HG03565 (cell line): ENCODE data around the gene OCEL1.
"Not testable (repeated sequence)": the region's sequence is repeated elsewhere in the genome, so short reads cannot be mapped to it uniquely, and the experiment has no call there.

ENCODE experiments used
- ATAC-seq: cut with Tn5 transposase; IDR thresholded peaks from one replicate; pipeline ENCODE4 v1.9.1; 2021; ENCODE audit warnings: mild to moderate bottlenecking, moderate library complexity; ENCODE audit not compliant: unreplicated experiment

Gene OCEL1, protein sequence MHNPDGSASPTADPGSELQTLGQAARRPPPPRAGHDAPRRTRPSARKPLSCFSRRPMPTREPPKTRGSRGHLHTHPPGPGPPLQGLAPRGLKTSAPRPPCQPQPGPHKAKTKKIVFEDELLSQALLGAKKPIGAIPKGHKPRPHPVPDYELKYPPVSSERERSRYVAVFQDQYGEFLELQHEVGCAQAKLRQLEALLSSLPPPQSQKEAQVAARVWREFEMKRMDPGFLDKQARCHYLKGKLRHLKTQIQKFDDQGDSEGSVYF

GRCh38 chr19:17226002-17226933 is at the start of gene OCEL1:
OCEL1 (plus strand) TSS chr19:17226226; CDS start chr19:17226248, 22 bp downstream.
- ATAC-seq = peak; percentile 89

DNA sequence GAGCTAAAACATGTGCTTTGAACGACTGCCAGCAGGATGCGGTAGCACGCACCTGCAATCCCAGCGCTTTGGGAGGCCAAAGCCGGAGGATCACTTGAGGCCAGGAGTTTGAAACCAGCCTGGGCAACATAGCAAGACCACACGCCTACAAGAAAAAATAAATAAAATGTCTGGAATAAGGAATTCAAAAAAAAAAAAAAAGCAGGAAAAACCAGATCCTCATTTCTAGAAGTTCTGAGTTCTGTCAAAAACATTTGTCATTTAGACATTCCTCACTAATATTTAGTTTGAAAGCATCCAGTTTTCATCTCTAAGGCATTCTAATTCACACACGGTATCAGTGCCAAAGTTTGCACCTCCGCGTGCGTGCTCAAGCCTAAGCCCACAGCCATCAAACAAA is 47.7 kb upstream of the OCEL1 start:
- ATAC-seq = no peak

DNA sequence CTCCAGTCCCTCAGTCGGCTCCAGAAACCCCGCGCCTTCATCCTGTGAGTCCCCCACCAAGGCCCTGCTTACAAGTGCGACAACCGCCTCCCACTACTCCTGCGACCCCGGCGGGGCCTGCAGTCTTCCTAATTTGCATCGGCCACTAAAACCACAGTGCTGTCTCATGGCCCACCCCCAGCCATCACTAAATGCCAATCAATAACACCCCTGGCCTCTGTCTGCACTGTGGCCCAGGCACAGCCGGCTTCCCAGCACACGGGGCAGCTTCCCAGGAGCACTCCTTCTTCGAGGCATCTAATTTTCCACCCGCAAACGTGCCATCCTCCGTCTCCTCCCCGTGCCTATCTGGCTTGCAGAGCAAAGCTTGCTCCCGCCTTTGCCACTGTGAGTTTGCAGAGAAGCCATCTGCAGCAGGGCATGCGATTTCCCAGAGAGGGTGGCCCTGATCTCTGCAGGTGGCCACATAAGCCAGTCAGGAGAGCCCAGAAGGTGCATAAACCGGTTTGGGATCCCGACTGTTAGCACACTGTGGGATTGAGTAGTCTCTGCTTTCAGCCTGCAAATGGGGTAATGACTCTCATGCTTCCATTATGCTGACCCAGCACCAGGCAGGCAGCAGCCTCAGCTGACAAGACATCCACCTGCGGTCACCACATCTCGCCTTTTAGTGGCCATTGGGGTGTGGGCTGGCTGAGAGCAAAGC is 44.9 kb upstream of the OCEL1 start:
- ATAC-seq = no peak

DNA sequence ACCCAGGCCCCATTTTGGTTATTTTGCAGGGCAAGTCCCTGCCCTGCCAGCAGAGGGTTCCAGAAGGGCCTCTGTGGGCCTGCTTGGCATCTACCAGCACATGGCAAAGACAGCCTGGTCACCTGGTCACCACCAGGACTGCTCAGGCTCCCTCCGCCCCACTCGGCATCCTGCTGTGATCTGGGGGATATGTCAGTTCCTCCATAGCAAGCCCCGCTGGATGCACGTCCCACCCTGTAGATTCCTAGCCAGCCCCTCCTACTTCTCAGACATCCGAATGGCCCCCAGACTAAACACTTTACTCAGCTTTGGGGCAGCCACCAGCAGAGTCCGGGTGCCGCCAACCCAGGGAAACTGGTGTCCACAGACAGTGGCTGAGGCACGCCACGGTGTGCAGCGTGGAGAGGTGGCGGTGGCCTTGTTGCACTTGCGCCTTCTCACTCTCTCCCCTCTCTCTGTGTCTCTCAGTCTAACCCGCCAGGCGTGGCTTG is 42.7 kb upstream of the OCEL1 start:
- ATAC-seq = no peak

DNA sequence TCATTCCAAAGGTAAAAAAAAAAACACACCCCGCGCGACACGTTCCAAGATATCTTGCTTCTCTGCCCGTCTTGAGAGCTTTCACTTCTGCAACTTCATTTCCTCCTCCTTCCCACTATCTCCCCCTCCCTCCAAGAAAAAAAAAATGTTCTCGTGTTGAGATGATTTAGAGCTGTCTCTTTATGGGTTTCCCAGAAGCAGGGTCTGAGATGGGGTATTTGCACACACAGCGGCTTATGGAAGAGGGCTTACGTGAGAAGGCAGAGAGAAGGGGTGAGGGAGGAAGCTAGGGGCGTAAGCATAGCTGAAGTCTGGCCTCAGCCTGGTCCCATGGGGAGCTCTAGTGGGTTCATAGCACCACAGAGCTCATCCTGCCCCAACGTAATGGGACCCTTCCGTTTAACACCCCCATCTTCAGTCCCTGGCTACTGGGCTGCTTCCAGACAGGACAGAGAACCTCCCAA is 42.1 kb upstream of the OCEL1 start:
- ATAC-seq = no peak

DNA sequence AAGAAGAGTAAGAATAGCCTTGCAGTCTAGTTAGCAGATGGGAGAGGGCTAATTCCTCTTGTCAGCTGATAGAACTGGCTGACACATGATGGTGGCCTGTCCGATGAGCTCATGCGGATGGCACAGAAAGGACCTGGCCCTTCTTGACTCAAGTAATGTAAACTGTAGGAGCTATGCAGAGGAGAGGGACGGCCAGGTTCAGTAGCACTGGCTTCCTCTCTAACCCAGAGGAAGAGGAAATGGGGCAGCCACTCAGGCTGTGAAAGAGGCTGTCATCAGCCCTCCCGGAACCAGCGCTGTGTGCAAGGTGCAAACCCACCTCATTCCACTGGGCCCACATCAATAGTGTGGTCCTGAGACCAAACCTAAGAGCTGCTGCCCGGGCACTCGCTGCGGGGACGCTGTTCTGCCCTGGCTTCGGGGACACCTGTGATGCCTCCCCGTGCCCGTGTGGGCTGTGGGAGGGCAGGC is 41.6 kb upstream of the OCEL1 start:
- no peak for ATAC-seq

DNA sequence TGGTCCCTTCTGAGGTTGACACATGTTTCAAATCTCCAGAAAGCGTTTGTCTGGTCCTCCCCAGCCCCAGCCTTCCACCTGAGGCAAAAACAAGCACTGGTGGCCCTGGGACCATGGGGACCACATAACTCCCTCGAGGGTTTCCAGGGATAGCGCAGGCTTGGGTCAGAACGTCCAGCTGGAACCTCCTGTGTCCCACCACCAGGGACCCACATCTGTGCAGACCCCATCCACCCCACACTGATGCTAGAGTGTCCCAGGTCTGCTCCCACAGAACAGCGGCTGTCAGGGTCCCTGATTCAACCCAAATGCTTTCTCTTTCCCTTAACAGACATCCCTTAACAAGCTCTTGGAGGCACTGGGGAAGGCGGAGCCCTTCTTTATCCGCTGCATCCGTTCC is 40.4 kb upstream of the OCEL1 start:
- ATAC-seq = no peak

DNA sequence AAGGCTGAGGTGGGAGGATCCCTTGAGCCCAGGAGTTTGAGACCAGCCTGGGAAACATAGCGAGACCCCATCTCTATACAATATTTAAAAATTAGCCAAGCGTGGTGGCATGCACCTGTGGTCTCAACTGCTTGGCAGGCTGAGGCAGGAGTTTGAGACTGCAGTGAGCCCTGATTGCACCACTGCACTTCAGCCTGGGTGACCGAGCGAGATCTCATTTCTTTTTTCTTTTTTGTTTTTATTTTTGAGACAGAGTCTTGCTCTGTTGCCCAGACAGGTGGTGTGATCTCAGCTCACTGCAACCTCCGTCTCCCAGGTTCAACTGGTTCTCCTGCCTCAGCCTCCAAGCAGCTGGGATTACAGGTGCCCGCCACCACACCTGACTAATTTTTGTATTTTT is 34.3 kb upstream of the OCEL1 start:
- not testable (repeated sequence) for ATAC-seq

- no peak for ATAC-seq
Observed at GRCh38 chr19:17192751-17193150, 33.3 kb upstream of the OCEL1 start.

GRCh38 chr19:17194608-17195007 is 31.4 kb upstream of the OCEL1 start:
- ATAC-seq = no peak

DNA sequence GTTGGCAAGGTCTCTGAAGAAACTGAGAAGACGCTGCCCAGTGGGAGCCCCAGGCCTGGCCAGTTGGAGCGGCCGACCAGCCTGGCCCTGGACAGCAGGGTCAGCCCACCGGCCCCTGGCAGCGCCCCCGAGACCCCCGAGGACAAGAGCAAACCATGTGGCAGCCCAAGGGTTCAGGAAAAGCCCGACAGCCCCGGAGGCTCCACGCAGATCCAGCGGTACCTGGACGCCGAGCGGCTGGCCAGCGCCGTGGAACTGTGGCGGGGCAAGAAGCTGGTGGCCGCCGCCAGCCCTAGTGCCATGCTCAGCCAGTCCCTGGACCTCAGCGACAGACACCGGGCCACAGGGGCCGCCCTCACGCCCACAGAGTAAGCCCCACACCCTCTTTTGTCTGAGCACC is 30.9 kb upstream of the OCEL1 start:
- ATAC-seq = no peak

DNA sequence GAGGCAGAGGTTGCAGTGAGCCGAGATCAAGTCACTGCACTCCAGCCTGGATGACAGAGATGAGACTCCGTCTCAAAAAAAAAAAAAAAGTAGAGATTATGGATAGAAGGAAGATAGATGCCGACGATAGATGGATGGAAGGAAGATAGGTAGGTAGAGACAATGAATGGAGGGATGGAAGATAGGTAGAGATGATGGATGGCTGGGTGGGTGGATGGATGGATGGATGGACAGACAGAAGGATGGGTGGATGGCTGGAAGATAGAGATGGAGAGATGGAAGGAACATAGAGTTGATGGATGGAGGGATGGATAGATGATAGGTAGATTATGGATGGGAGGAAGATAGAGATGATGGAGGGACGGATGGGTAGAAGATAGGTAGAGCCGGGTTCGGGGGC is 29.4 kb upstream of the OCEL1 start:
- ATAC-seq = no peak

DNA sequence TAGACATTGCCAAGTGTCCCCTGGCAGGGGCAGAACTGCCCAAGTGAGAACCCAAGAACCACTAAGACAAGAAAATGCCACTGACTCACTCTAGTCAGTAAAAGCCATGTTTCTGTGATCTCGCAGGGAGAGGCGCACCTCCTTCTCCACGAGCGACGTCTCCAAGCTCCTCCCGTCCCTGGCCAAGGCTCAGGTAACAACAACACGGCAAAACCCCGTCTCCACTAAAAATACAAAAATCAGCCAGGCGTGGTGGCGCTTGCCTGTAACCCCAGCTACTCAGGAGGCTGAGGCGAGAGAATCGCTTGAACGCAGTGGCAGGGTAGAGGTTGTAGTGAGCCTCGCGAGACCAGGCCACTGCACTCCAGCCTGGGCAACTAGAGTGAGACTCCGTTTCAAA is 28.4 kb upstream of the OCEL1 start:
- no peak for ATAC-seq

DNA sequence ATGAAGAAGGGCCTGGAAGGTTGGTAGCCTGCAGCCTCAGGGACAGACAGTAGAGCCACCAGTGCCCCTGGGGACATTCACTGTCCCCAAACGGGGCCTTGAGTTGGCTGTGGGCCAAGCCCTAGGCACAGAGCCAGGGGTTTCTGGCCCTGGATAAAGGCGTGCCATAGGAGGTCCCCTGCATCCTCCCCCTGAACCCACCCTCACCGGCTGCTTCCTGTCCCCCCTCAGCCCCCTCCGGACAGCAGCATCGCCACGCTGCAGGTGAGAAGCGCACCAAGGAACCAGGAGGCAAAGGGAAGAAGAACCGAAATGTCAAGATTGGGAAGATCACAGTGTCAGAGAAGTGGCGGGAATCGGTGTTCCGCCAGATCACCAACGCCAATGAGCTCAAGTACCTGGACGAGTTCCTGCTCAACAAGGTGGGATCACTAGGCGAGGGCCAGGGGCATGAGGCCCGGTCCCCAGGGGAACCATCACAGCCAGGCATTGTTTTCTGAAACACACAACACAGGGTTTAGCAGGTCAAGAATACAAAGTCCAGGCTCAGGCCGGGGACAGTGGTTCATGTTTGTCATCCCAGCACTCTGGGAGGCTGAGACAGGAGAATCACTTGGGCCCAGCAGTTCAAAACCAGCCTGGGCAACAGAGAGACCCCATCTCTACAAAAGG is 25.5 kb upstream of the OCEL1 start:
- no peak for ATAC-seq

GRCh38 chr19:17202249-17202648 is 23.8 kb upstream of the OCEL1 start:
- ATAC-seq = no peak

DNA sequence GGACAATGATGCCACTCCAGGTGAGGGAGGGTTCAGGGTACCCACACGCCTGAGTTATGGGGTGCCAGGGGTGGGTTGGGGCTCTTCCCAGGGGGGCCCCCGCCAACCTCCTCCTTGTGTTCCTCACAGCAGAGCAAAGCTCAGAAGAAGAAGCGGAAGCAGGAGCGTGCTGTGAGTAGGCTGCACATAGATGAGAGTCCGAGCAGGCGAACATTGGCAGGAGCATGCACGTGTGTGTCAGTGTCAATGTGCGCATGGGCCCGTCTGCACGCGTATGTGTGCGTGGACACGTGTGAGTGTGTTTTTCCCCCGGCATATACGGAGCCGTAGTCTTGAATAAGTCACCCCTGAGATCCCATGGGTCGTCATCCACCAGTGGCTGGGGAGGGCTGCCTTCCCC is 23.3 kb upstream of the OCEL1 start:
- ATAC-seq = no peak

DNA sequence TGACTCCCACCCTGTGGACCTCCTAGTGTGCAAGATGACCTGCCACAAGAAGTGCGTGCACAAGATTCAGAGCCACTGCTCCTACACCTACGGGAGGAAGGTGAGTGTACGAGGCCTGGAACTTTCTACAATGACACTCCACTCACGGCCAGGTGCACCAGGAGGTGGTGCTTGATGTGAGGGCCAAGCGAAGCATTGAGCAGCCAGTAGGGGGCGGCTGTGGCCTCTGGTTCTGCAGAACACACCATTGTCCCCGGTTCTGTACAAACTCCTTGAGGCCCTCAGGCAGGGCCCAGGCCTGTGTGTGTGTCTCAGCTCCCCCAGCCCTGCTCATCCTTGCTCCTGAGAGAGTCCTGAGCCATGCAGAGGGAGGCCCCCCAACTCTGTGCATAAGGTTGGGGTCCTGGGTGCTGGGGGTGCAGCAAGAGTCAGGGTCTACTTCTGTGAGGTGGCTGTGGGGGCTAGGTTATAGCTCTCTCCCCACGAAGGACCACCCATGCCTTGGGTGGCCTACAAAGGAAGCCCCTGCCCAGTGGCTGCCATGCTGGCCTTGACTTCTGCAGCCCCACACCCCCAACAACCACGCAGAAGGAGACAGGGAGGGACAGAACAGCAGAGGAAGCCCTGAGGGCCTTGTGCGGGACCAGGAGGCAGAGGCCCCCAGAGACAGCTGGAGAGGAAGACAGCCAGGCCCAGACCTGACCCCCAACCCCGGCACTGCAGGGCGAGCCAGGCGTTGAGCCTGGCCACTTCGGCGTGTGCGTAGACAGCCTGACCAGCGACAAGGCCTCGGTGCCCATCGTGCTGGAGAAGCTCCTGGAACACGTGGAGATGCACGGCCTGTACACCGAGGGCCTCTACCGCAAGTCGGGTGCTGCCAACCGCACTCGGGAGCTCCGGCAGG is 20.5 kb upstream of the OCEL1 start:
- no peak for ATAC-seq

GRCh38 chr19:17206736-17207581 is 19.1 kb upstream of the OCEL1 start:
- no peak for ATAC-seq
